Hepatocyte (in vitro differentiated cells): ENCODE data around the gene OVOL3.

Source experiments
- EZH2 ChIP-seq: fragments of 200-600 bp; sonication (generic); IDR thresholded peaks from 2 replicates; pipeline ENCODE4 v1.6.1; 2016; ENCODE audit warnings: antibody characterized with exemption, mild to moderate bottlenecking, borderline replicate concordance
- EZH2phosphoT487 ChIP-seq: fragments of 200-600 bp; sonication (generic); IDR thresholded peaks from one replicate; pipeline ENCODE4 v1.6.1; 2018; ENCODE audit warnings: antibody characterized with exemption, mild to moderate bottlenecking, low read depth, moderate library complexity; ENCODE audit not compliant: unreplicated experiment, severe bottlenecking
- TF ChIP-seq, protein P1 (sequence below): fragments of 200-600 bp; sonication (generic); IDR thresholded peaks from 2 replicates; pipeline ENCODE4 v1.5.1; 2016; ENCODE audit warnings: antibody characterized with exemption, mild to moderate bottlenecking; ENCODE audit not compliant: poor library complexity

DNA sequence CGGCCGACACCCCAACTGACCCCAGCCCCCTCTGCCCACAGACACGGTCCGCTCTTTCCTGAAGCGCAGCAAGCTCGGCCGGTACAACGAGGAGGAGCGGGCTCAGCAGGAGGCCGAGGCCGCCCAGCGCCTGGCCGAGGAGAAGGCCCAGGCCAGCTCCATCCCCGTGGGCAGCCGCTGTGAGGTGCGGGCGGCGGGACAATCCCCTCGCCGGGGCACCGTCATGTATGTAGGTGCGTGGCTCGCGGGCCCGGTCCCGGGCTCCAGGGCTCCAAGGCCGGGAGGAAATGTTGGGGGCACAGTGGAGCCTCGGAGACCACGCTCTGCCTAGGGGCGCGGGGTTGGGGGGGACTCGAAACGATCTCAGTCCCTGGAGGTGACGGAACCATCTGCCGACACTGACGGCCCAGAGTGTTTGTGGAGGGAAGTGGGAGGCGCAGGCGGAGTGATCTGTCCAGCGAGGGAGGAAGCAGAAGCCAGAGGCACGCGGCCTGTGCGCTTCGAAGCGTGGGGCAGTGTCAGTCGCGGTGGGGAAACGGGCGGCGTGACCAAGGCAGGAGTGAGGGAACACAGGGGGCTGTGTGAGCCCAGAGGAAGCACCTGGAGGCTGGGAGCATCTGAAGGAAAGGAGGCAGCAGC lies 10.7 kb downstream of the OVOL3 start:
- TF ChIP-seq, protein P1, sequence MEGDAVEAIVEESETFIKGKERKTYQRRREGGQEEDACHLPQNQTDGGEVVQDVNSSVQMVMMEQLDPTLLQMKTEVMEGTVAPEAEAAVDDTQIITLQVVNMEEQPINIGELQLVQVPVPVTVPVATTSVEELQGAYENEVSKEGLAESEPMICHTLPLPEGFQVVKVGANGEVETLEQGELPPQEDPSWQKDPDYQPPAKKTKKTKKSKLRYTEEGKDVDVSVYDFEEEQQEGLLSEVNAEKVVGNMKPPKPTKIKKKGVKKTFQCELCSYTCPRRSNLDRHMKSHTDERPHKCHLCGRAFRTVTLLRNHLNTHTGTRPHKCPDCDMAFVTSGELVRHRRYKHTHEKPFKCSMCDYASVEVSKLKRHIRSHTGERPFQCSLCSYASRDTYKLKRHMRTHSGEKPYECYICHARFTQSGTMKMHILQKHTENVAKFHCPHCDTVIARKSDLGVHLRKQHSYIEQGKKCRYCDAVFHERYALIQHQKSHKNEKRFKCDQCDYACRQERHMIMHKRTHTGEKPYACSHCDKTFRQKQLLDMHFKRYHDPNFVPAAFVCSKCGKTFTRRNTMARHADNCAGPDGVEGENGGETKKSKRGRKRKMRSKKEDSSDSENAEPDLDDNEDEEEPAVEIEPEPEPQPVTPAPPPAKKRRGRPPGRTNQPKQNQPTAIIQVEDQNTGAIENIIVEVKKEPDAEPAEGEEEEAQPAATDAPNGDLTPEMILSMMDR = no peak
- TF ChIP-seq EZH2phosphoT487 (no peak), EZH2 (no peak)
